Caco-2 (cell line): ENCODE data around the gene ADGRV1. TPM values are rescaled to one million over a fixed set of nuclear protein-coding genes. Genes with fewer than 3 reads are reported as not detected.

Experiments used
- BruUV-seq: library from RNA; stranded (reverse); fragments of 400-500 nt; replicated peaks from 2 replicates; lab custom pipeline; 2021; lab: Mats Ljungman, UMichigan
- CTCF ChIA-PET: fragments of 300-600 bp; sonication (Branson Sonifier 250); formaldehyde crosslinking; loops from one replicate; lab custom pipeline; 2022; ENCODE audit warnings: antibody characterized with exemption; lab: Charles Lee
- POLR2A ChIA-PET: fragments of 300-600 bp; sonication (Branson Sonifier 250); formaldehyde crosslinking; loops from one replicate; lab custom pipeline; 2022; ENCODE audit warnings: antibody characterized with exemption; lab: Charles Lee
- DNase-seq, 2 experiments: peaks; one replicate each; pipeline versions ENCODE4 v3.0.0 to v3.0.0-alpha.2; 2020 to 2022
- H3K27me3 ChIP-seq: replicated peaks from 2 replicates; pipeline ENCODE4 v1.6.0; 2011; ENCODE audit warnings: low read length; ENCODE audit not compliant: control insufficient read depth, insufficient read depth
- H3K36me3 ChIP-seq: 2 replicates; pipeline ENCODE4 v1.5.1; 2011; ENCODE audit warnings: low read length; ENCODE audit not compliant: control insufficient read depth, insufficient read depth
- H3K4me1 ChIP-seq: fragments of 250-450 bp; sonication (Bioruptor Pico); 2 replicates; pipeline ENCODE4 v1.5.1; 2020; ENCODE audit warnings: mild to moderate bottlenecking
- H3K4me3 ChIP-seq: 2 replicates; pipeline ENCODE4 v1.5.1; 2011; ENCODE audit warnings: low read depth, mild to moderate bottlenecking, control low read depth, low read length
- H3K9me3 ChIP-seq: fragments of 250-450 bp; sonication (Bioruptor Pico); 2 replicates; pipeline ENCODE4 v1.5.1; 2020; ENCODE audit warnings: mild to moderate bottlenecking, moderate library complexity
- H3K27ac Mint-ChIP-seq: one replicate; pipeline ENCODE4 v1.8.0; 2022; ENCODE audit warnings: mixed read lengths; ENCODE audit not compliant: unreplicated experiment
- H3K27me3 Mint-ChIP-seq: one replicate; pipeline ENCODE4 v1.8.0; 2022; ENCODE audit warnings: mixed read lengths; ENCODE audit not compliant: insufficient read depth, unreplicated experiment
- H3K36me3 Mint-ChIP-seq: one replicate; pipeline ENCODE4 v1.8.0; 2022; ENCODE audit warnings: mild to moderate bottlenecking, mixed read lengths; ENCODE audit not compliant: insufficient read depth, unreplicated experiment
- H3K4me1 Mint-ChIP-seq: one replicate; pipeline ENCODE4 v1.8.0; 2022; ENCODE audit warnings: low read depth, mixed read lengths; ENCODE audit not compliant: unreplicated experiment
- H3K4me3 Mint-ChIP-seq: one replicate; pipeline ENCODE4 v1.8.0; 2022; ENCODE audit warnings: mild to moderate bottlenecking, moderate library complexity, mixed read lengths; ENCODE audit not compliant: unreplicated experiment
- H3K9me3 Mint-ChIP-seq: one replicate; pipeline ENCODE4 v1.8.0; 2022; ENCODE audit warnings: mixed read lengths; ENCODE audit not compliant: unreplicated experiment
- CTCF ChIP-seq, 2 experiments: fragments of 200-600 bp in 1 of 2; IDR thresholded peaks; 1 replicate in 1 of 2; 2 replicates in 1 of 2; pipeline versions ENCODE4 v1.5.1 to v1.8.0; 2011 to 2022; ENCODE audit warnings: antibody characterized with exemption in 1 of 2, control low read depth in 1 of 2, inconsistent platforms in 1 of 2, low read depth in 1 of 2, low read length in 1 of 2, mild to moderate bottlenecking in 1 of 2, moderate library complexity in 1 of 2; ENCODE audit not compliant: insufficient read depth in 1 of 2, severe bottlenecking in 1 of 2, unreplicated experiment in 1 of 2
- intact Hi-C: fragments of 100-400 bp; cut with micrococcal nuclease; formaldehyde crosslinking; loops from one replicate; pipeline ENCODE4 v1.10.0; 2022; ENCODE audit not compliant: unreplicated experiment
- total RNA-seq: library from RNA; stranded (reverse); gene quantifications from 2 replicates; pipeline ENCODE4 v1.2.3, GENCODE V29; 2022

Gene ADGRV1
- total RNA-seq, 1 experiment from 2014 or later, result 23.2 TPM

GRCh38 chr5:91091471-91092234 is 533.1 kb downstream of the ADGRV1 start:
- no TSS peak for BruUV-seq
- H3K9me3 Mint-ChIP-seq, result no peaks in the 10 kb centered on the region
- H3K9me3 ChIP-seq, result no peaks in the 10 kb centered on the region
- no peak overlapping the region for H3K4me3 Mint-ChIP-seq
- DNase-seq, result no peak
- peaks cover 14% of the 10 kb centered on the region; the same call in 1 of the 2 replicates for H3K4me1 ChIP-seq
- H3K27me3 Mint-ChIP-seq, result no peaks in the 10 kb centered on the region
- no peak overlapping the region for H3K27ac Mint-ChIP-seq
- ChIA-PET CTCF (no interaction called here), POLR2A (no interaction called here)
- no peaks in the 10 kb centered on the region for H3K36me3 ChIP-seq
- peaks cover 5% of the 10 kb centered on the region for H3K36me3 Mint-ChIP-seq
- no peak for TF ChIP-seq CTCF (IDR thresholded peaks at IDR 0.05; ENCODE audit: insufficient read depth in 1 of 2, low read depth in 1 of 2, low read length in 1 of 2, severe bottlenecking in 1 of 2, unreplicated experiment in 1 of 2)
- intact Hi-C loops, result loop anchor here (2.0 kb wide), 1 partner anchor 159 kb away; no protein-coding TSS in a partner anchor
- no peaks in the 10 kb centered on the region for H3K27me3 ChIP-seq
- no peak overlapping the region for H3K4me3 ChIP-seq
- peaks cover 18% of the 10 kb centered on the region for H3K4me1 Mint-ChIP-seq

GRCh38 chr5:91092859-91093783 is 534.5 kb downstream of the ADGRV1 start:
- Histone ChIP-seq H3K9me3 (no peaks in the 10 kb centered on the region), H3K27me3 (no peaks in the 10 kb centered on the region), H3K4me1 (peaks cover 14% of the 10 kb centered on the region; the same call in 1 of the 2 replicates), H3K4me3 (no peak overlapping the region), H3K36me3 (no peaks in the 10 kb centered on the region)
- H3K9me3 Mint-ChIP-seq, result no peaks in the 10 kb centered on the region
- no TSS peak for BruUV-seq
- H3K27ac Mint-ChIP-seq, result peak overlapping the region; percentile 82
- DNase-seq, result peak in 1 of 2 experiments; percentile 19
- CTCF ChIA-PET, result interaction anchor here (0.7 to 1.3 kb wide), 6 partner anchors 96 to 326 kb away, joined by 3 to 6 read pairs (median 4); no protein-coding TSS in a partner anchor
- intact Hi-C loops, result loop anchor here (2.0 kb wide), 1 partner anchor 160 kb away; no protein-coding TSS in a partner anchor
- POLR2A ChIA-PET, result interaction anchor here (0.5 to 1.2 kb wide), 3 partner anchors 126 to 290 kb away, joined by 3 to 6 read pairs (median 3); partner anchors contain the start of gene ARRDC3
- peaks cover 18% of the 10 kb centered on the region for H3K4me1 Mint-ChIP-seq
- no peaks in the 10 kb centered on the region for H3K27me3 Mint-ChIP-seq
- H3K4me3 Mint-ChIP-seq, result peak overlapping the region; percentile 59
- no peak for TF ChIP-seq CTCF (IDR thresholded peaks at IDR 0.05; ENCODE audit: insufficient read depth in 1 of 2, low read depth in 1 of 2, low read length in 1 of 2, severe bottlenecking in 1 of 2, unreplicated experiment in 1 of 2)
- H3K36me3 Mint-ChIP-seq, result peaks cover 5% of the 10 kb centered on the region

- CTCF ChIA-PET, result no interaction called here
- Mint-ChIP-seq H3K36me3 (peaks cover 5% of the 10 kb centered on the region), H3K27me3 (no peaks in the 10 kb centered on the region), H3K9me3 (no peaks in the 10 kb centered on the region), H3K27ac (no peak overlapping the region), H3K4me1 (peaks cover 25% of the 10 kb centered on the region), H3K4me3 (no peak overlapping the region)
- no peak overlapping the region for H3K4me3 ChIP-seq
- BruUV-seq, result no TSS peak
- H3K4me1 ChIP-seq, result peaks cover 14% of the 10 kb centered on the region; the same call in 1 of the 2 replicates
- no peak for DNase-seq
- no peaks in the 10 kb centered on the region for H3K27me3 ChIP-seq
- H3K36me3 ChIP-seq, result no peaks in the 10 kb centered on the region
- POLR2A ChIA-PET, result no interaction called here
- intact Hi-C loops, result no loop called here
- TF ChIP-seq CTCF (IDR thresholded peaks at IDR 0.05; ENCODE audit: insufficient read depth in 1 of 2, low read depth in 1 of 2, low read length in 1 of 2, severe bottlenecking in 1 of 2, unreplicated experiment in 1 of 2), result no peak
- H3K9me3 ChIP-seq, result no peaks in the 10 kb centered on the region
Observed at GRCh38 chr5:91095313-91095712, 536.7 kb downstream of the ADGRV1 start.
